ENCODE data around the gene LIMK1.

GRCh38 chr7:74138334-74138867 is 54.8 kb downstream of the LIMK1 start:
- TF ChIP-seq POLR2A (IDR thresholded peaks at IDR 0.05) (no peak), CTCF (IDR thresholded peaks at IDR 0.05) (no peak)
